GM18519 (cell line): ENCODE data around the gene ABCA2.

ENCODE experiments used
- ATAC-seq: cut with Tn5 transposase; IDR thresholded peaks from one replicate; pipeline ENCODE4 v1.9.1; 2021; ENCODE audit warnings: mild to moderate bottlenecking, moderate library complexity; ENCODE audit not compliant: unreplicated experiment, low FRiP score

Gene ABCA2

DNA sequence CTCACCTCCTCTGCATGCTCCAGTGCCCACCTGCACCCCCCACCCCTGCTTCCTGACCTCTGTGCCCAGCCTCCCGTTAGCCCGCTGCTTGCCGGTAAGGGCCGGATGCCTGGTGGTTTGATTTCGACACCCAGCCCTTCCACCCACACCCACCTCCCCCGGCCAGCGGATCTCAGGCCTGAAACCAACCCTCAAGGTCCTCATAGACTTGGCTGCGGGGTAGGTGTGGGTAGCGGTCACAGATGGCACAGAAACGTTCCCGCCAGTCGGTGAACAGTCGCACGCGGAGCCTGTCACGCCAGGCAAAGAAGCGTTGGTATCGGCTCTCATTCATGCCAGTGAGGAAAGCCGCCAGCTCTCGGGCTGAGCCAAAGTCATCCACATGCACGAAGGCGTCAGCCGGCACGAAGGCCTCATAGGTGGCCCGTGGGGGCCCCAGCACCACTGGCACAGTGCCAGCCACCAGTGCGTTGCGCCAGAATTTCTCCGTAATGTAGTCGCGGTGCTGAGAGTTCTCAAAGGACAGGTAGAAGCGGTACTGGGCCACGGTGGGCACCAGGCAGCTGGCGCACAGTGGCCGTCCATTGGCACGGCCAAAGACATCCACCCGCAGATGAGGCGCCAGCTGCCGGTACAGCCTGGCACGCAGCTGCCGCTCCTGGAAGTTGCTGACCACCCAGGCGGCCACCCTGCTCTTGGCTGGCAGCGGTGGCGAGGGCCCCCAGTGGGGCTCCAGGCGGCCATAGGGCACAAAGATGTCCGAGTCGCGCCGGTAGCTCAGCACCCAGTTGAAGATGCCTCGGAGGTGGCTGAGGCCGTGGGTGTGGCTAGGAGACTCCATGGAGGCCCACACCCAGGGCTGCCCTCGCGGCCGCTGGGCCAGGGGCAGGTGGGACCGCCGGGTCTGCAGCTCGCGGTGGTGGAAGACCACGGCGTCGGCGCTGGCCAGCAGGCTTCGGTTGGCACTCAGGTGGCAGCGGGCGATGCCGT, 2.8 kb upstream of the ABCA2 start:
- no peak for ATAC-seq

GRCh38 chr9:137030006-137030405, 2.0 kb upstream of the ABCA2 start:
- no peak for ATAC-seq

DNA sequence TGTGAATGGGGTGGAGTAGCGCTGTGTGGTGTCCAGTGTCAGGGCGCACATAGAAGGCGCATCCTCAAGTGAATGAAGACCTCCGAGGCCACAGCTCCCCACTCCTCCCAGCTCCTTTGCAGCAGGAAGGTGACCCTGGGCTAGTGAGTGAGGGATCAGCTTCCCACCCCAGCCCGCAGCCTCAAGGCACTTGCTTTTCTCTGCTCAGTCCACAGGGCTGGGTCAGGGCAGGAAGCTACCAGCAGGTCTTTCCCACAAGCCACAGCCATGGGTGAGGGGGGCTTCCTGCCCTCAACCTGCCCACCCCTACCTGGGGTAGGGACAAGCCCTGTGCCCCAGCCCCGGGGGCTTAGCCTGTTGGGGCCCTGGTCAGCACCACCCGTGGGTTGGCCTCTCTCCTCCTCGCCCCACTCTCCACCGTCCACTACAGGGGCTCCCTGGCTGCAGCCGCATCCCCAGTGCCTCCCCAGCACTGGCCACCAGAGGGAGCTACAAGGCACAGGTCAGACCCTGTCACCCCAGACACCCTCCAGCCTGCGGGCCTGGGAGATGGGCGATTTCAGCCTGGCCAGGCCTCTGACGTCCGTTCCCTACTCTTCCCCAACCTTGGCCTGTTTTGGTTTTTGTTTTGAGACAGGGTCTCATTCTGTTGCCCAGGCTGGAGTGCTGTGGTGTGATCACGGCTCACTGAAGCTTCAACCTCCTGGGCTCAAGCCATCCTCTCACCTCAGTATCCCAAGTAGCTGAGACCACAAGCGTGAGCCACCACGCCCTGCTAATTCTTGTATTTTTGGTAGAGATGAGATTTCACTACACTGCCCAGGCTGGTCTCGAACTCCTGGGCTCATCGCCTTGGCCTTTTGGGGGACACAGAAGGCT, 1.3 kb upstream of the ABCA2 start:
- no peak for ATAC-seq

DNA sequence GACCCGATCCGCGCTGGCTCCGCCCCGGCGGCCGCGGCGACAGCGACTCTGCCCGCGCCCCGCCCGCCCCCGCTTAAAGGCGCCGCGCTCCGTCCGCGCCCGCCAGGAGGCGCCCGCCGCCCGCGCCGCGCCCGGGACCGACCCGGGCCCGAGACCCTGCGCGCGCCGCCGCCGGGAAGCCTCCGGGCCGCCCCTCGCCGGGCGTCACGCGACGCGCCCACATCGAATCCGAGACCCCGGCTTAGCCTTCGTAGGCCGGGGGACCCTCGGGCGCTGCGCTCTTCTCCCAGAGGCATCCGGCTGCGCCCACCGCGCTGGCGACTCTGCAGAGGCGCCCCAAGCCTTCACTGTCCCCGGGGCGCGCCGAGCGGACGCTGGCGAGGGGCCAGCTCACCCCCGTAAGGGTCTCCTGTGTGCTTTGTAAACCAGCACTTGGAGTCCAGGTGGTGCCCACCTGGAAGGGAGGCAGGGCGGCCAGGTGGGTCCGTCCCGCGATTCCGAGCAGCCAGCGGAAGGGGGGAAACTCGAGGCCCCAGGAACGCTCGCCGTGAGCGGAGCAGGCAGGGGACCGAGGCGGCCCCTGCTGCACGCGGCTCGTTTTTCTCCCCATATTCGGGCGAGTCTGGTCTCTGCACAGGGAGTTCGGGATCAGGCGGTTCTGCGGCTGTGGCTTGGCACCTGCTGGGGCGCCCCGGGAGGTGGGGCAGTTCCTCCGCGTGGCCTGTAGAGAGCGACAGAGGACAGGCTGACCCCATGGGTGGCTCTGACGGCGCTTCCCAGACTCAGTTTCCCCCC, 423 bp upstream of the ABCA2 start:
- peak; percentile 41 for ATAC-seq

- ATAC-seq, result no peak
Observed at GRCh38 chr9:137026828-137027227, 1.2 kb downstream of the ABCA2 start.

DNA sequence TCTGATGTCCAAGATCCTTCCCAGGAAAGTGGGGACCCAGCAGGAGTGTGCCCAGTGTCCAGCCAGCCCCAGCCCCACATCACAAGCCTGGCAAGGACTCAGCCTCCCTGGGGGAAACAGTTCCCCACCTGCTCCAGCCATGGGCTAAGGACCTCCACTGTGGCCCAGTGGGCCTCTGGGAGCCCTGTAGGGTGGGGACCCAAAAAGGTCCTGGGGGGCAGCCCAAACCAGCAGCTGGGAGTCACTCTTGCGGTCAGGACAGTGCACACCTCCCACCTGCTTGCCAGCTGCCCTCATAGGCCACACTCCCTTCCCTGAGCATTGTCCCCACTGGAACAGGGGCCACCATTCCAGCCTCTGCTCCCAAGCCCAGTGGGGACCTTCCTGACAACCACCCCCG, 1.7 kb downstream of the ABCA2 start:
- no peak for ATAC-seq

- no peak for ATAC-seq
Observed at GRCh38 chr9:137025517-137025966, 2.5 kb downstream of the ABCA2 start.

DNA sequence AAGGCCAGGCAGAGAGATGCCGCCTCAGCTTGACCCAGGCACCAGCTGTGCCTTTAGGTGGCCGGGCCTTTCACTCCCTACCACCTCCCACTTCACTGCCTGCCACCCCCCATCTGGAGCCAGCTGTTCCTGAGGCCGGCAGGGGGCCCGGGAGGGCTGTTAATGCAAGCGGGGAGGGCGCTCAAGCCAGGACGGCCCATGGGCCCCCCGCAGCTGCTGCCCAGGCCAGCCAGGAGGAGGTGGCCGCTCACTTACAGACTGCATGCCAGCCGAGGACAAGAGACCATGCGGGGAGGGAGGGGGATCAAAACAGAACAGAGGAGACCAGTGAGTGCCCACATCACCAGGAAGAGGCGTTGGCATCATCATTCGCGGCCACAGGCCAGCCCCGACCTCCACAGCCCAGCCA, 4.5 kb downstream of the ABCA2 start:
- ATAC-seq, result no peak

DNA sequence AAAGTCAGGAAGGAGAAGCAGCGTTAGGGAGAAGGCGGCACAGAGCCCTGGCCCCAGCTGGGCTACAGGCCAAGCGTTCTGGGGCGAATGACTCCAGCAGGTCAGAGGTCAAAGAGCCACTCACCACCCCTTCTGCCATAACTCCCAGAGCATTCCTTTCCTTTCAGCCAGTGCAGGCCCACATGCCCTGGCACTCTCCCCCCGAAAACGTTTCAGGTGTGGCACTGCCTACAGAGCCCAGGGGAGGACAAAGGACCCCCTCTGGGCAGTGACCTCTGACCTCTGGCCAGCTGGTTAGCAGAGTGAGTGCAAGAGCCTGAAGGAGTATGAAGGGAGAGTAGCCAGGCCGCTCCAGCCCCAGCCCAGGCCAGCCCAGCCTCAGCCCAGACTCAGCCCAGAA, 4.9 kb downstream of the ABCA2 start:
- no peak for ATAC-seq

DNA sequence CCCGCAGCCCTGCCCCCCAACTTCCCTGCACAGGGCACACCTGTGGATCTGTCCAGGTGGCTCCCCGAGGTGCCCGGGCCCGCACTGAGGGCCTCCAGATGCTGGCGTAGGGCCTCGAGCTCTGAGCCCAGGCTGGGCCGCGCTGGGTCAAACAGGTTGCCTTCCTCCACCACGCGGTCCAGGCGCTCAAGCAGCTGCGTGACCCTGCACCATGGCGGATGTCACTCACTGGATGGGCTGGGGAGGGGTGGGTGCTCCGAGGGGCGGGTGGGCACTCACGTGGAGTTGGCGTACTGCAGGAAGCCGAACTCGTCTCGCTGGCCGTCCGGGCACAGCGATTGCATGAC, 5.4 kb downstream of the ABCA2 start:
- ATAC-seq, result no peak

DNA sequence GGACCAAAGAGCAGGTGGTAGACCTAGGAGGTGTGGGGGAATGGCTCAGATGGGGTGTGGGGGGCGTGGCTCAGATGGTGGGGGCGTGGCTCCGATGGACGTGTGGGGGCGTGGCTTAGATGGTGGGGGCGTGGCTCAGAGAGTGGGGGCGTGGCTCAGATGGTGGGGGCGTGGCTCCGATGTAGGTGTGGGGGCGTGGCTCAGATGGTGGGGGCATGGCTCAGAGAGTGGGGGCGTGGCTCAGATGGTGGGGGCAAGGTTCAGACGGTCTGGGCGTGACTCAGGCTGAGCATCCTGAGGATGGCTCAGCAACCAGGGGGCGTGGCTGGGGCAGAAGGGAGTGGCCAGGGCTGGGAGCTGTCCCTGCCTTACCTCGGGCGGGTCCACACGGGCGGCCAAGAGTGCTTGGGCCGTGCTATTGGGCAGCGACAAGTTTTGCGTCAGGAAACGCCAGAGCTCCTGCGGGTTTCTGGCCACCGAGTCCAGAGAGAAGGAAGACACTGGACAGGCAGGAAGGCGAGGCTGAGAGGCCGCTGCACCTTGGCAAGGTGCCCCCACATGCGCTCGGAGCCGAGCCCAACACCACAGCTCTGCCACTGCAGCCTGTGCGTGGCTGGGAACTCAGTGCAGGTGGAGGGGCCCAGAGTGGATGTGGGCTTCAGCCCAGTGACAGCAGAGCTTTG, 5.9 kb downstream of the ABCA2 start:
- no peak for ATAC-seq

DNA sequence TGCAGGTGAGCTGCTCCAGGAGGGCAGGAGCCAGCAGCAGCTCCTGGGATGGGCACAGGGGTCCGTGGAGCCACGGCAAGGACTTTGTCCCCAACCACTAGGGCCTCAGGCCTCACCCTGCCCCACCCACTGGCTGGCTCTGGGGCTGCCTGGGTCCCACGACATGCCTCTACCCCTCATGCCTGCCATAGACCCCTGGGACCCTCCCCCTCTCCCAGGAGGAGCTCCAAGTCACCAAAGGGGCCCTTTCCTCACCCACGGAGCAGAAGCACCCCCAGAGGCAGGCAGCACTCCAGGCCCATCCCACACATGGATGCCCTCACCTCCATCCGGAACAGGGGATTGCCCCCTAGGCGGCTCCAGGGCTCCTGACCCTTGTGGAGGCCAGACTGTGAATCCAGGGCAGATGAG, 6.5 kb downstream of the ABCA2 start:
- no peak for ATAC-seq

GRCh38 chr9:137020771-137021567, 7.1 kb downstream of the ABCA2 start:
- no peak for ATAC-seq

GRCh38 chr9:137019891-137020683, 8.0 kb downstream of the ABCA2 start:
- ATAC-seq, result no peak

- ATAC-seq, result no peak
Observed at GRCh38 chr9:137018761-137019559, 9.1 kb downstream of the ABCA2 start.

DNA sequence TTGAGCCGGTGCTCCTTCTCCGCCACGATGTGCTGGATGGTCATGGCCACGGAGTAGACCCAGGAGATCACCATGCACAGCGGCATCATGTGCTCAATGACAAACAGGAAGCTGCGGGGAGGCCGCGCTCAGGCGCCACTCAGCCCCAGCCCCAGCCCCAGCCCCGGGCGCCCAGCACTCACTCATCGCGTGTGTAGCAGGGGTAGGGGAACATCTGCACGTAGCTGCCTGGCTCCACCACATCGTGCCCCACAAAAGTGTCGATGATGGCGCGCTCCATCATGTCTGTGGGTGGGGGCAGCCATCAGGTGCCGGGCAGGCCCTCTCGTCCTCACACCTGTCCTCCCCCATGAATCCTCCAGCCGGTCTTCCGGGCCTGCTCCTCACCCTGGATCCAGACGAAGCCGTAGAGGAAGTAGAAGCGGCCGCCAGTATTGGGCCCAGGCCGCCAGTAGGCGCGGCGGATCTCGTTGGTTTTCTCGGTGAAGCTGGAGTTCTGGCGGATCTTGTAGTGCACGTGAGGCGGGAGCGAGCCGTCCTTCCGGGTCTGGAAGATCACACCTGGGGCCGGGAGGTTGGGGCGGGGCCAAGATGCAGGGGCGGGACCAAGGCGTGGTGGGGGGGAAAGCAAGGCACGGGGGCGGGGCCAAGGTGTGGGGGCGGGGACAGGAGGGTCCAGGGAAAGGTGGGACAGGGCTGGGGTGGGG, 10.1 kb downstream of the ABCA2 start:
- ATAC-seq, result no peak

- no peak for ATAC-seq
Observed at GRCh38 chr9:137017071-137017470, 11.0 kb downstream of the ABCA2 start.
